Effector memory CD8-positive, alpha-beta T cell (primary cell): ENCODE data around the gene MYOM1.

Experiments used
- ATAC-seq: fragments of 150-1000 bp; cut with Tn5 transposase; replicated peaks from 2 replicates; pipeline ENCODE4 v1.10.0; 2021; ENCODE audit warnings: mild to moderate bottlenecking, moderate library complexity
- DNase-seq, 3 experiments: peaks; one replicate each; pipeline ENCODE4 v3.0.0; 2021
- H3K27ac Mint-ChIP-seq, 2 donors: one replicate each; pipeline ENCODE4 v1.8.0; 2022; ENCODE audit warnings: mild to moderate bottlenecking in 2 of 2, mixed read lengths in 2 of 2, moderate library complexity in 2 of 2
- H3K27me3 Mint-ChIP-seq, 2 donors: one replicate each; pipeline ENCODE4 v1.8.0; 2022; ENCODE audit warnings: mixed read lengths in 2 of 2
- H3K36me3 Mint-ChIP-seq: one replicate; pipeline ENCODE4 v1.8.0; 2022; ENCODE audit warnings: mild to moderate bottlenecking, moderate library complexity, mixed read lengths; ENCODE audit not compliant: insufficient read depth
- H3K4me1 Mint-ChIP-seq, 2 donors: one replicate each; pipeline ENCODE4 v1.8.0; 2022; ENCODE audit warnings: low read depth in 2 of 2, mixed read lengths in 2 of 2
- H3K4me3 Mint-ChIP-seq, 2 donors: one replicate each; pipeline ENCODE4 v1.8.0; 2022; ENCODE audit warnings: mild to moderate bottlenecking in 2 of 2, mixed read lengths in 2 of 2, moderate library complexity in 2 of 2
- H3K9me3 Mint-ChIP-seq, 2 donors: one replicate each; pipeline ENCODE4 v1.8.0; 2022; ENCODE audit warnings: mixed read lengths in 2 of 2

Gene MYOM1

DNA sequence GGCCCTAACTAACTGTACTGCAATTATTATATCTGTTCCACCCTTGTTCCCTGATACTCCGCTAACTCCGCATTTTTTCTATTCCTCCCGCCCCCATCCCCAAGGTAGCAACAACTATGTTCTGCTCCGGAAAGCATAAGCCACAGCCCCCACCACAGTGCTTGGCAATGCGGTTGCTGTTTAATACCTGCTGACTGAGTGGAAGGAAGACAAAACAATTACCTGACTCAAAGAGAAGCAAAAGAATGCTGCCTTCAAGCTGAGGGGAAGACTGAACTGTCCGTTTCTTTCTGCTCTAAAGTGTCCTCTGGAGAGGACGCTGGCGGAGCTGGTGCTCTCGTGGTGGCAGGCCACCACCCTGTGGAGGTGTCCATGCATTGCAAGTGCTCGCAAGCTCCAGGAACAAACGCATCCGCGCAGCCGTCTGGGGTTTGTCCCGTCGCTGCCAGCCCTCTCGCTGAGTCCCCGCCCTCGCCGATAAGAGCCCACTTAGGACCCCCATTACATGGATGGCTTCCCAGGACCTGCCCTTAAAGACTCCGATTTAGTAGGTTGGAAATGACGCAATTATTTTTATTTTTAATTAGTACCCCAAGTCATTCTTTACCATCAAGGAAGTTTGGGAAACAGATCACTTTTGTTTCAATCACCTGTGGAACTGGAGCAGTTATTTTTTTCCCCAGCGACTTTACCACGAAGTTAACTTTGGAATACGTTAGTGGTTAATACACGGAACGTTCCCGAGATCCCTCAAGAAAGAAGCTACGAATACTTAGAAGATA, 26.3 kb upstream of the MYOM1 start:
- peak overlapping the region; percentile 96 to 97 for H3K27ac Mint-ChIP-seq
- H3K4me1 Mint-ChIP-seq, result peaks cover 24 to 36% of the 10 kb centered on the region in 2 donors
- peak; percentile 50 for ATAC-seq
- H3K4me3 Mint-ChIP-seq, result peak overlapping the region; percentile 78 to 89
- no peaks in the 10 kb centered on the region for H3K27me3 Mint-ChIP-seq
- H3K36me3 Mint-ChIP-seq, result peaks cover 42% of the 10 kb centered on the region
- peak; percentile 61 to 68 (median 68) for DNase-seq
- H3K9me3 Mint-ChIP-seq, result no peaks in the 10 kb centered on the region

DNA sequence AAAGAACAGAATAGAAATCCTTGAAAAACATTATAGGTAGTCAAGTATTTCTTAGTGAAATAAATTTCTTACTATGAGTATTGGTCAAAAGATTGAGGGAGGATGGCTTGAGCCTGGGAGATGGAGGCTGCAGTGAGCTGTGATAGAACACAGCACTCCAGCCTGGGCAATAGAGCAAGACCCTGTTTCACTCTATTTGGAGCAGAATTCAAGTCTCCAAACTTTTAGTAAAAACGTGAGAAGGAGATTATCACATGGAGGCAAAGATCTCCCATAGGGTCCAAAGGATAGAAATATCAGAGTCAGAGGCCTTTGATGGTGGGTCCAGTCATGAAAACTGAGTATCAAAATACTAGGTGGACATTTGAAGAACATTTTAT, 25.4 kb upstream of the MYOM1 start:
- H3K27me3 Mint-ChIP-seq, result no peaks in the 10 kb centered on the region
- H3K9me3 Mint-ChIP-seq, result no peaks in the 10 kb centered on the region
- peaks cover 21 to 29% of the 10 kb centered on the region in 2 donors for H3K4me1 Mint-ChIP-seq
- ATAC-seq, result no peak
- peaks cover 35% of the 10 kb centered on the region for H3K36me3 Mint-ChIP-seq
- H3K27ac Mint-ChIP-seq, result no peak overlapping the region
- no peak for DNase-seq
- peak overlapping the region; percentile 55 to 78 for H3K4me3 Mint-ChIP-seq

DNA sequence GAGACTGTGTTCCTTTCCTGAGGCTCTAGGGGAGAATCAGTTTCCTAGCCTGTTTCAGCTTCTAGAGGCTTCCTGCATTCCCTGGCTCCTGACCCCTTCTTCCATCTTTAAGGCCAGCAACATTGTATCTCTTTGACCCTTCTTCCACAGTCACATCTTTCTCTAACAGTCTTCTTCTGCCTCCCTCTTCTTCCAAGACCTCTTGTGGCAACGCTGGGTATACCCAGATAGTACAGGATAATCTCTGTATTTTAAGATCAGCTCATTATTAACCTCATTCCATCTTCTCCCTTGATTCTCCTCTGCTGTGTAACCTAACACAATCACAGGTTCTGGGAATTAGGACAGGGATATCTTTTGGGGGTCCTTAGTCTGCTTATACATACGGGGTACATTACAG, 19.0 kb upstream of the MYOM1 start:
- H3K27ac Mint-ChIP-seq, result no peak overlapping the region
- DNase-seq, result no peak
- ATAC-seq, result no peak
- peaks cover 2 to 9% of the 10 kb centered on the region in 2 donors for H3K4me1 Mint-ChIP-seq
- H3K27me3 Mint-ChIP-seq, result no peaks in the 10 kb centered on the region
- H3K9me3 Mint-ChIP-seq, result no peaks in the 10 kb centered on the region
- no peaks in the 10 kb centered on the region for H3K36me3 Mint-ChIP-seq
- no peak overlapping the region for H3K4me3 Mint-ChIP-seq

DNA sequence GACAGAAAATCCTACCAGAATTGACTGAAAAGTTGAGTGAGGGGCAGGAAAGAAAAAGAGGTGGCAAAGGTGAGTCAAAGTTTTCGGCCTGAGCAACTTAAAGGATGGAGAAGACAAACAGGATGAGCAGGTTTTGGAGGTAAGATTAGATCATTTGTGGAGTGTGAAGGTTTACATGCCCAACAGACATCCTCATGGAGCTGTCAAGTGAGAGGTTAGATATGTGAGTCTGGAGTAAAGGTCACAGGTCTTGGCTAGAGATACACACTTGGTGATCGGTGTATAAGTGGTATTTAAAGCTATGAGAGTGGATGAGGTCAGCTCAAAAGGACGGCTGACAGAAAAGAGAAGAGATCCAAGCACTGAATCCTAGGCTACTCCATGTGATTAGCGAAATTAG, 16.7 kb upstream of the MYOM1 start:
- ATAC-seq (no peak), DNase-seq (no peak)
- peaks cover 2 to 9% of the 10 kb centered on the region in 2 donors for H3K4me1 Mint-ChIP-seq
- H3K27ac Mint-ChIP-seq, result no peak overlapping the region
- H3K4me3 Mint-ChIP-seq, result no peak overlapping the region
- H3K27me3 Mint-ChIP-seq, result no peaks in the 10 kb centered on the region
- no peaks in the 10 kb centered on the region for H3K9me3 Mint-ChIP-seq
- H3K36me3 Mint-ChIP-seq, result no peaks in the 10 kb centered on the region

DNA sequence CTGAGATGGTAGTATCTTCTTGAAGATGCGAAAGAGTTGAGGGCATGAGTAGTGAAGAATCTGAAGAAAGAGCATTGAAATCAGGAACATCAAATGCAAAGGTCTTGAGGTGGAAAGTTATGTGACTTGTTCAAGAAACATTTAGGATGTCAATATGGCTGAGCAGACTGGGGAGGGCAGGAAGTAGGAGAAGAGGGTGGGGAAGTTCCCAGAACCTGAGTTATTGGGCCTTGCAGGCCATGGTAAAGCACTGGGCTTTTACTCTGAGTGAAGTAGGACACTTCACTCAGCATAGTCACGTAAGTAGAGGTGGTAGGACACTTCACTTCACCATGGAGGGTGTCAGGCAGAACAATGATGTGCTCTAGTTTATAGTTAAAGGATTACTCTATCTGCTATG, 16.1 kb upstream of the MYOM1 start:
- Mint-ChIP-seq H3K27me3 (no peaks in the 10 kb centered on the region), H3K36me3 (no peaks in the 10 kb centered on the region), H3K9me3 (no peaks in the 10 kb centered on the region), H3K4me1 (peaks cover 2 to 9% of the 10 kb centered on the region in 2 donors), H3K4me3 (no peak overlapping the region), H3K27ac (no peak overlapping the region)
- ATAC-seq, result no peak
- DNase-seq, result no peak

DNA sequence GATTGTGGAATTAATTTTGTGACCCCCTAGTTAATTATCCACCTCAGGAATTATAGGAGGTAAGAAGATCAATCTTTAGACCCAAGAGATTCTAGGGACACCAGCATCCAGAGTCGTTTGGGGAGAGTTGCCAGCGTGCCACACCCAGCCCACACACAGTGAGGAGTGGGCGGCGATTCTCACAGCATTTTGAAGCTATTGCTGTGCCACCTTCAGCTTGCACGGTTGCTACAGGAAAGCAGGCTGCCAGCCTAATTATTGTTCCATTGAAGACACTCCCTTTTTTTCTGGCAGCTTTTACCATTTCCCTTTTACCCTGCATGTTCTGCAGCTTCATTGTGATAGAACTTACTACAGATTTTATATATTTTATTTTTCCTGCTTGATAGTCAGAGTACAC, 14.7 kb upstream of the MYOM1 start:
- H3K9me3 Mint-ChIP-seq, result no peaks in the 10 kb centered on the region
- no peaks in the 10 kb centered on the region for H3K27me3 Mint-ChIP-seq
- peaks cover 2 to 9% of the 10 kb centered on the region in 2 donors for H3K4me1 Mint-ChIP-seq
- H3K4me3 Mint-ChIP-seq, result no peak overlapping the region
- ATAC-seq (no peak), DNase-seq (no peak)
- H3K27ac Mint-ChIP-seq, result no peak overlapping the region
- H3K36me3 Mint-ChIP-seq, result no peaks in the 10 kb centered on the region

DNA sequence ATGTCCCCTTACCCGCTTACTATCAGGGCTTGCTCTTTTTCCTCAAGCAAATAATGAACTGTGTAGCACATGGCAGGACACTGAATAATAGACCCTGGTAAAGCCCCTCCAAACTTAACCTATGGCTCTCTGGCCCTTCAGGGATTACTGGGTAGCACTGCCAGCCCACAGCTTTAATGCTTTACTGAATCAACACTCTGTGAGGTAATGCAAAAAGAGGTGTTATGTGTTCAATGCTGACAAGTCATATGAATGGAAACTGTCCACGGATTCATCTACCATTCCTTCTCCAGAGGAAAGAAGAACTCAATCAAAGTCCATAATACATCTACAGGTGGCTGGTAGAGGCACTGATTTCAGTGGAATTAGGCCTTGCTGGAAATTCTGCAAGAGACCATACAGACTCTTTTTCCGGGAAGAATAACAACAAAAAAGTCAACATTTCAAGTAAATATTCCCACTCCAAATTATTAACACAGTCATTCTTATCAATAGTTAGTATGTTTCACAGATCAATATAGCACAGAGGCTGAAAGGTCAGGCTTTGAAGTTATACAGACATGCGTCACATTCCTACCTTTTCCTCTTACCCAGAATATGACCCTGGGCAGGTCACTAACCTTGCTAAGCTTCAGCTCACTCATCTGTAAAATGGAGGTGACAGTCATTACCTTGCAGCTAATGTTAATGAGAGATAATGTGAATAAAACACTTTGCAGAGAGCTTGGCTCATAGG, 13.8 kb upstream of the MYOM1 start:
- Mint-ChIP-seq H3K4me3 (no peak overlapping the region), H3K36me3 (no peaks in the 10 kb centered on the region), H3K4me1 (peaks cover 0 to 1% of the 10 kb centered on the region in 2 donors), H3K9me3 (no peaks in the 10 kb centered on the region), H3K27me3 (no peaks in the 10 kb centered on the region), H3K27ac (no peak overlapping the region)
- no peak for DNase-seq
- ATAC-seq, result no peak

DNA sequence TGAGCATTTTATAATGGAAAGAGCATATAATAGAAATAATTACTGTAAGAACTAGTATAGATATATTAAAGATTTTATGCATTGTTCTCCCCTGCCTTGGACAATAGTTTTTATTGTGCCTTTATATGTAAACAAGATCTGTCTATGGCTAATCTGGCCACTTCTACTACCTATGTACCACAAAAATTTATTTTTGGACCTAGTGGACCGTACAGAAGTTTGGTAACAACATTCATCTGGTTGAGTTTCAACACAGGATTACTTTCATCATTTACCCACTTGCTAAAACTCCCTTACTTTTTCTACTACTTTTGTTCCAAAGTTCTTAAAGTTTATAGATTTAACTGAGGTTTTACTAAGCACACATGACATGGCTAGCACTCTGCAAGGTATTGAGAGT, 13.2 kb upstream of the MYOM1 start:
- H3K4me1 Mint-ChIP-seq, result no peaks in the 10 kb centered on the region
- no peaks in the 10 kb centered on the region for H3K27me3 Mint-ChIP-seq
- no peak for ATAC-seq
- no peak overlapping the region for H3K27ac Mint-ChIP-seq
- no peak overlapping the region for H3K4me3 Mint-ChIP-seq
- no peaks in the 10 kb centered on the region for H3K36me3 Mint-ChIP-seq
- no peaks in the 10 kb centered on the region for H3K9me3 Mint-ChIP-seq
- DNase-seq, result no peak

DNA sequence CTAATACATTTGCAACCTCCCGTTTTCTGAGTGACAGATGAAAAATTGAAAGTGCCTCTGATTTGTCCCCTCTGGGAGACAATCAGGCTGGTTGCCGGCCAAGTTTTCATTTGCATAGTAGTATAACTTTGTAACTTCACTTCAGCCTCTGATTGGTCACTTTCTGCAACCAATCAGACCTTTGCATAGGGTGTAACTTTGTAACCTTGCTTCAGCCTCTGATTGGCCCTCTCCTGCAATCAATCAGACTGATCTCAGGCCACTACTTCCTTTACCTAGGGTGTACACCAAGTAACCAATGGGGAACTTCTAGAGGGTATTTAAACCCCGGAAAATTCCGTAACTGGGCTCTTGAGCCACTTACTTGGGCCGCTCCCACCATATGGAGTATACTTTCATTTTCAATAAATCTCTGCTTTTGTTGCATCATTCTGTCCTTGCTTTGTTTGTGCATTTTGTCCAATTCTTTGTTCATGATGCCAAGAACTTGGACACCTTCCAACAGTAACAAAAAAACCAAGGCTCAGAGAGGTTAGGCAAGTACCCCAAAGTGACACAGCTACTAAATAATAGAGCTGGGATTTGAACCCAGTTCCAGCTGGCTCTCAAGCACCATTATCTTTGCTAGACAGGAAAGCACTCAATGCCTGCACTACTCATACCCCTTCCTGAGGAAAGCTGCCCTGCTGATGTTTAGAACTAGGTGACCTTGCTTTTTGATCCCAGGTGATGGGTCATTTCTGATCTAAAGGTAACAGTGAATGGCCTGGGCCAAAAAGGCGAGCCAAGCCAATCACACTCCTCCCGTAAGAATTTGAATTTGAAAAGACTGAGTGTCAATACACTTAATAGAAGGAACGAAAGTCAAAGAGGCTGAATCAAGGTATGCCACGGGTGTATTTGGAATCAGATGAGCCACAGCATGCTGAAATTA, 10.9 kb upstream of the MYOM1 start:
- Mint-ChIP-seq H3K27me3 (peaks cover 0 to 9% of the 10 kb centered on the region in 2 donors), H3K9me3 (no peaks in the 10 kb centered on the region), H3K27ac (no peak overlapping the region), H3K4me1 (peaks cover 0 to 6% of the 10 kb centered on the region in 2 donors), H3K36me3 (no peaks in the 10 kb centered on the region), H3K4me3 (no peak overlapping the region)
- no peak for ATAC-seq
- no peak for DNase-seq

DNA sequence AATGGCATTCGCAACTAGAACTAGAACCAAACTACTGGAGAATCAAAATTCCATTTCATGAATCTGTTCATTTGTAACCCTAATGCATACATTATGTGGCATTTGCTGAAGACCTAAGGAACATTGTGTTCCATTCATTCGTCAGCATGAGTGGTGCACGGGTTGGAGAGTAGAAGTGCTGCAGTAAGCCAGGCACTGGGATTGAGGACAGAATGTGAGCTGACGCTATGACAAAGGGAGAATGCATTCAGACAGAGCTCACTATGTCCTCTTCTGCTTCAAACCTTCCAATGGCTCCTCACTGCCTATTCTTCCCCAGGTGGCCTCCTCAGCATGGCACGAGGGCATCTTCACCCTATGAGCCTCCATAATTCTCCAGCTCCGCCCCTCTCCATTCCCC, 6.3 kb upstream of the MYOM1 start:
- ATAC-seq (no peak), DNase-seq (no peak)
- Mint-ChIP-seq H3K27ac (peak overlapping the region in 1 of 2 donors; percentile 59), H3K4me3 (no peak overlapping the region), H3K9me3 (no peaks in the 10 kb centered on the region), H3K36me3 (no peaks in the 10 kb centered on the region), H3K4me1 (peaks cover 0 to 6% of the 10 kb centered on the region in 2 donors), H3K27me3 (peaks cover 0 to 9% of the 10 kb centered on the region in 2 donors)

DNA sequence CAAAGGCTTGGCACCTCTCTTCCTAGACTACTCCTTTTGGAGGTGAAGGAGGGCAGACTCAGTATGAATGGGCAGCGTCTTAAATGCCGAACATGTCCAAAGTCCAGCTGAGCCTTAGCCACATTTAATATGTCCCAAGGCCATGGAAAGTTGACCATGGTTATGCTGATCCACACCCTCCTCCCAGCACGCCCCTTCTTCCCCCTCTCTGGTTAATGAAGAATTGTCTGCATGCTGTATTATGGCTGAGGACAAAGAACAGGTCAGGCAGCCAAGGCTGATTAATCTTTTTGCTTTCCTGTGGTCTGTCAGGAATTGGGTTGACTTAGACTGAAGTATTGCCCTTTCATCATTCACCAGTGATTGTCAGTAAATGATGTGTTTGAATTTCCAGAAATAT, 5.8 kb upstream of the MYOM1 start:
- no peaks in the 10 kb centered on the region for H3K9me3 Mint-ChIP-seq
- peaks cover 0 to 6% of the 10 kb centered on the region in 2 donors for H3K4me1 Mint-ChIP-seq
- no peak for ATAC-seq
- no peak for DNase-seq
- no peak overlapping the region for H3K4me3 Mint-ChIP-seq
- no peak overlapping the region for H3K27ac Mint-ChIP-seq
- no peaks in the 10 kb centered on the region for H3K36me3 Mint-ChIP-seq
- H3K27me3 Mint-ChIP-seq, result peaks cover 0 to 9% of the 10 kb centered on the region in 2 donors

DNA sequence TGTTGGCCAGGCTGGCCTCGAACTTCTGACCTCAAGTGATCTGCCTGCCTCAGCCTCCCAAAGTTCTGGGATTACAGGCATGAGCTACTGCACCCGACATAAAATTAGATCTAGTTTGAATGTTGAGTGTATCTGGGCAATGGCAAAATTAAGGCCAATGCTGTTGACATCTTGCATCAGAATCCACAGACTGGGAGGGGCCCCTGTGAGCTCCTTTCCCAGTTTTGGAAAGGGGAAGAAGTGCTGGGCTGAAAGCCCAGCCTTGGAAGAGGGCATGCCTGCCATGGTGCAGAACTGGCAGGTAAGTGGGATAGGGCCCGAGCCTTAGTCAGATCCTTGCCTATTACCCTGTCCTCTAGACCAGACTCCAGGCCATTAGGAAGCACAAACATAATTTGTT, 4.5 kb upstream of the MYOM1 start:
- DNase-seq (no peak), ATAC-seq (no peak)
- Mint-ChIP-seq H3K36me3 (no peaks in the 10 kb centered on the region), H3K9me3 (no peaks in the 10 kb centered on the region), H3K4me1 (peaks cover 6 to 10% of the 10 kb centered on the region in 2 donors), H3K27ac (no peak overlapping the region), H3K27me3 (peaks cover 0 to 9% of the 10 kb centered on the region in 2 donors), H3K4me3 (no peak overlapping the region)

DNA sequence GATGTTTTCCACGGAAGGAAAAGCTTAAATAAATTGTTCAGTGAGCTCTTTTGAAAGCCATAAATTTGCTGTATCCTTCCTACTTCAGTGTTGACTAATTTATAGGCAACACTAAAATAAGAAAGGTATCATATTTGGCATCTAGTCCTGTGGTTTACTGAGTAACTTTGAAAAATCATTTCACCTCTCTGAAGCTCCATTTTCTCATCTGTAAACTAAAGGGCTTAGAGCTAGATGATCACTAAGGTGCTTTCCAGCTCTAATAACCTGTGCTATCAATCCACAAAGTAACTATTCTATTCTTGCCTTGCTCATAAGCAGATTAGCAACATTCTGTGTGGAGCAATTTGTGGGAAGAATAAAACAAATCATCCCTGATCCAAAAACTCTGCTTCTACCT, 3.6 kb upstream of the MYOM1 start:
- no peak for ATAC-seq
- Mint-ChIP-seq H3K4me1 (peaks cover 6 to 10% of the 10 kb centered on the region in 2 donors), H3K27ac (no peak overlapping the region), H3K27me3 (peaks cover 0 to 9% of the 10 kb centered on the region in 2 donors), H3K36me3 (no peaks in the 10 kb centered on the region), H3K9me3 (no peaks in the 10 kb centered on the region), H3K4me3 (no peak overlapping the region)
- no peak for DNase-seq
